ENCODE measurements around the gene MACROD2.

Gene MACROD2

DNA sequence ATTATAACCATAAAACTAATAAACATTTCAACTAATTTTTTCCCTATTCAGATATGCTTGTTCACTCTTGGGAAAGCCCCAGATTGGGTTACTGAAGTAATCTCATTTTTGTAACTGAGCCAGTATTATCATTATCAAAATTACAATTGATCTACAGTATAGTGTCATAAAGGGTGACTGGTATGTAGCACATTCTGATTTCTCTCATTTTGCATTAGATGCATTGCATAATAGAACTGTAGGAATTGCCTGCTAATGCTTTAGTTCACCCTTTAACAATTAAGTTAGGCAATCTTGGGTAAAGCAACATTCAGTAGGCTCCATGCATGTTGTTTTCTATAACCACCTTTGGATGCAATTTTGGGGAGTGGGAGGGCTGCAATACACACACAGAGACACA lies 492.9 kb downstream of the MACROD2 start:
- DNase-seq: no peak

DNA sequence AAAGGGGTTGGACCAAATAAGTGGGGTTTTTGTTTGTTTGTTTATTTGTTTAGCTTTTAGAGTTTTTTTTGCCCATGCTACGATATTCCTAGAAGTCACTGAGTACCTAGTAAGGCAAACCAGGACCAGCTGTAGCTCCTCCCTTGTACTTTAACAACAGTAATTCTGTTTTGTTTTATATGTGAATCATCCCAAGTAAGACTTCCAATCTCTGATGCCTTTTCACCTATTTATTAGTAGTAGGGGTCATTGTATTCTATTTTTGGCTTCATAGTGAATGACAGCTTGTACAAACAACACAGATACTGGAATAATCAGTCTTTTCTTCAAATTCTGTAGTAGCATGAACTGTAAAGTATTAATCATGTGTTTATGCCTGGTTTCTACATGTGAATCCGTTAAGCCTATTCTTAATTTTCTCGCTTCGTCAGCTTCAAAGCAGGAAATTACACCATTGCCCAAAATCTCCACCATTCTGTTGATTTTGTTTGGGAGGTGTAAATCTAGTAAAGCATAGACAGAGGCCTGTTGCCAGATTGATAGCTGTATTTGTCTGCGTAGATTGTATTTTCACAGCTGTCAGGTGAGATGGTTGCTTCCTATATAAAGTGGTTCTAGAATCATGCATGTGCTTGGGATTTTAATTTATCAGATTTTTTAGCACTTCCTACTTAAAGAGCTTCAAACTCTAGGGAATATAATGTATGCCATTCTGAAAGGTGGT lies 493.6 kb downstream of the MACROD2 start:
- no peak for DNase-seq

DNA sequence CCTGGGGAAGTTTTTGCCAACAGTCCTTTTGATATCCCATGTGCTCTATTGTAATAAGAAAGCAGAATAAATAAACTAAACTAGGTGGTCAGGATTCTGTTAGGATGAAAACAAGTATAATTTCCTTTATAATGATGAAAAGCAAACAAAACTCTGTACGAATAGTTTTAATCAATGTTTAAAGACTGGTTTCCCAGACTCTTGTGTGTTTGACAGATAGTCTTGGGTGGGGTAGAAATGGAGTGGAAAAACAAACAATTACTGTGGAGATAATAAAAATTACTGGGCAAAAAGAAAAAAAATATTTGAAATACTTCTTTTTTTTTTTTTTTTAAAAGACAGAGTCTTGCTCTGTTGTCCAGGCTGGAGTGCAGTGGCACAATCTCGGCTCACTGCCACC lies 494.2 kb downstream of the MACROD2 start:
- DNase-seq: no peak

DNA sequence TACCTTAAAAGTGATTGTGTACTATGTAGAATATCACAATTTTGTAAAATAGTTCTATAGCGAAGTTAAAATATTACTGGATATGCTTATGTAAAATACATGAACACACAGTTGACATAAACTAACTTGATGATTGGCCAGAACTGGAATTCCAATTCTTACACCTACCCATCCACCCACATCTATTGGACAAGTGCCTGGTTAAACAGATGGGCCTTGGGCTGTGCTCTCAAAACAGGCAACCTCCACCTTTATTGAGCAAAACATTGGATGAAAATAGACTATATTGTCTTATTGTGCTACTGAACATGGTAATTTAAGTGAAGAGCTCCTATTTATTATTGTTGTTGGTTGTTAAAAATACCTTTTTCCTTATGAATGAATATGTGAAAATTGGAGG lies 496.1 kb downstream of the MACROD2 start:
- no peak for DNase-seq

DNA sequence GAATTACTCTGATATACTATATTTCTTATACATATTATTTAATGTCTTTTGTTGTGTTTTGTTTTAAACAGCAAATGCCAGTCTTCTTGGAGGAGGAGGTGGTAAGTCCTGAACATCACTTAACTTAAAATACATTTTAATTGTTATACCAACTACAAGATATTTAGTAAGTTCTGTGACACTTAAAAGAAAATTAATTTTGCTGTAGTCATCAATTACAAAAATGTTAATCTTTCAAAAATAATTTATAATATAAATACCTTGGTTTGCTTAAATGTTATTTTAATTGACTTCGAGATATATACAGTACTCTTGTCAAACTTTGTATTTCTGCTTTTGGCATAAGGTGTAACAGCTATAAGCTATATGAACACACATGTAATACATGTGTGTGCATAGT lies 498.1 kb downstream of the MACROD2 start:
- no peak for DNase-seq

DNA sequence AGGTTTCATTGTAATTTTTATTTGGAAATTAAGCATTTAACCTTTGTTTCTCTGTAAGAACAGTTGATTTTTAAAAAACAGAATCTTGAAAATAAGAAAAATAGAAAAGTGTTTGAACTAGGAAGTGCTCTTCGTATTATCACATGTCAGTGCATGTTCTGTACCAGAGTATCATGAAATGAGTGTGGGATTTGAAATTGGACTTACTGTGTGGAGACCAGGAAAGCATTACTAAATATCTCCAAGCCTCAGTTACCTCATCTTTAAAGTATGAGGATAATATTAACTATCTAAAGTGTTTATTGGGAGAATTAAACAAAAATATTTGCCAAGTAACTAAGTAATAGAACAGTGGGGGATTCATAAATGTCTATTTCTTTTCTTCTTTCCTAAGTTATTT lies 499.0 kb downstream of the MACROD2 start:
- DNase-seq: no peak

DNA sequence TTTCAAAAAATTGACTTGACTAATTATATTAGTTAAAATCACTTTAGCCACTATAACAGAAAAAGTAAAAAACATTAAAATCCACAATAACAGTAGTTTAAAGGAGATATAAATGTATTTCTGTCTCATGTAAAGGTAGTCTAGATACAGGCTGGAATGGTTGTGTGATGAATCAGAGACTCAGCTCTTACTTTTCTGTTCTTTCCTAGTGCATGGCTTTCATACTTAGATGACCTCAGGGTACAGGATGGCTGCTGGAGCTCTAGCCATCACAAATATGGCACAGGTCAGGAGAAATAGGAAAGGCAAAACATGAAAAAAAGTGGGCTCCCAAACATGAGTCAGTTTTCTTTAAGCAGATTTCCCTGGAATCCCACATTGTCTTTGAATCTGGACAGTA lies 499.8 kb downstream of the MACROD2 start:
- DNase-seq: no peak

DNA sequence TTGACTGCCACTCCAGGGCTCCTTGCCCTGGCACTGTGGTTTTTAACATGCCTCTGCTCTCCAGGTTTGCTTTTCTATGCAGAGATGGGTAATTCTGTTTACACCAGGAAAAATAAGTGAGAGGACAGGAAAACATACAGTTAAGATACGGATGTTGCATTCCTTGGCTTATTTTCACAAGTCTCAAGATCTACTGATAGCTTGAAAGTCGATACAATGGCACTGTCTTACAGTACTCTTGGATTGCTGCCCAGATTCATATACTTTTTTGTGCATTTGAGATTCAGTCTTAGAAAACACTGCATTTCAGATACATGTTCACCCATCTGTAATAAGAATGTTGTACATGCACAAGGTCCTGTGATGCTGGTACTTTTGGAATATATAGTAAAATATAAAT lies 501.7 kb downstream of the MACROD2 start:
- DNase-seq: no peak

DNA sequence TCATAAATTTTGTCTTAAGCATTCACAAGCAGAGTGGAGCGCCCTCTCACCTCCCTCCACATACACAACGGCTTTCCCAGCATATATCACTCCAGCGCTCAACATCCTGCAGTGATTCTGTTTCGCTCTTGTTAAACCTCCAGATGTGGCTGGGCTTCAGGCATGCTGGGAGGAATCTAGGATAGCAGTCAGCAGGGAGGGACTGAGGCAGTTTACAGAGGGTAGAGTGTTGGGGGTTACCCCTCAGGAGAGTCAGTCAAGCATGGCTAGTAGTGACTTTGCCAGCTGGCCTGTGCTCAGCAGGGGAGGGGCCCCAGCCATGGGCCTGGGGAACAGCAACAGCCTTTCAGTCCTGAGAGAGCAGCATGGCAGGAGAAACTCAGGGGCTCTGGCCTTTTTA lies 503.5 kb downstream of the MACROD2 start:
- no peak for DNase-seq

DNA sequence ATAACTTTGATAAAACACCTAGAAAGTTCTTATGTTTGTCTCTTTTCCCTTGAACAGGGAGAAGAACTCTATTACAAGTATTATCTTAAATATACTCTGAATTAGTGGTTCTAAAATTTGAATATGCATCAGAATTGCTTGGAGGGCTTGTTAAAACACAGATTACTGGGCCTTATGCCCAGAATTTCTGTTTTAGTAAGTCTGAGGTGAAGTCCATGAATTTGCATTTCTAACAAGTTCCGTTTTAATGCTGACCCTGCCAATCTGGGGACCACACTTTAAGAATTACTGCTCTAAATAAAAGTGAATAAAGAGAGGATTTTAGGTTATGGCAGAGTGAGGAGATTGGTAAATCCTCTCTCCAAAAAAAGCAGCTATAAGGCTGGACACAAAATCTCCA lies 510.2 kb downstream of the MACROD2 start:
- DNase-seq: no peak

DNA sequence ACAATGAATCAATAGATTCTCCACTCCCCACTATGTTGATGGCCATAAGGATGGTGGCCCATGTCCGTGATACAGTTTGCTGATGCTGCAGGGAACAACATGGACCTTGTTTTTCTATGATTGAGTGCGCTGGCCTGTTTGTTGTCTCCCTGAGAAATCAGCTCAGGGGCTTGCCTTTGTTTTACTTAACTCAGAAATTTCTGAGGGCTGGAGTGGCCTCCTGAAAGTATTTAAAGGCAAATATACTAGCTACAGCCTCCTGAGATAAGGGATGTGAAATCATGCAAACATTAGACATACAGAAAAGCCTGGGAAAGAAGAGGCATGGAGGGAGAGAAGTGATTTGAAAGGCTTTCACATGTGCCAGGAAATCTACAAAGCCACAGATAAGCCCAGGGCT lies 512.4 kb downstream of the MACROD2 start:
- no peak for DNase-seq

DNA sequence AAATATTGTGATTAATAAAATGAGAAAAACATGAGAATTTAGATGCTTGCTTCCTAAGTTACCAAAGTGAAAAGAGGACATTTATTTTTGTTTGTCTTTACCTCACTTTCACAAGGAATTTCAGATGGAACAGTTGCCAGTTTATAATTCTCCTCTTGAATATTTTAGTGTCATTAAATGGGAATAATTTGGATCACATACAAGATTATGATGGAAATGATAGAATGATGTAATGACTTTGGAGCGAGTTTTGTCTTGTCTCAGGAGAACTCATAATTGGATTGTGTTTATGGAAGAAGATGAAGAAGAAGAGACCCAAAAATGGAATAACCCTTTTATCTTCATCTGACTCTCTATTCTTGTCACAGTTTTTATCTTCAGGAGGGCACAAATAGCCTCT lies 515.0 kb downstream of the MACROD2 start:
- no peak for DNase-seq

DNA sequence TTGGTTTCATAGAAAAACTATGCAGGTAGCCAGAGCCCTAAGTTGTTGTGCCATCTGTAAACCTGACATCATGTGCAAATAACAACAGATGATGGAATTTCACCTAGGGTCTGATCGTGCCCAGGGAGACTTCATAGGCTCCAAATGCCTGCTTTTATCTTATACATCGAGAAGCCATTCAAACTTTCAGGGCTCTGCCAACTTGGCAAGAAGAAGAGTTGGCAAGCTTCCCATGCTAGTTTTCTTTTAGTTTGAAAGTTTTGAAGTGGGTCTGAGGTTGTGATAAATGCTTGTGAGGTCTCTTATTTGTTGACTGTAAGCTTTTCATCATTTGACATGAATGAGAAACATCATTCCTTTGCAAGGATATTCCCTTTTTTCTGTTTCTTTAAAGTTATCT lies 517.5 kb downstream of the MACROD2 start:
- no peak for DNase-seq

DNA sequence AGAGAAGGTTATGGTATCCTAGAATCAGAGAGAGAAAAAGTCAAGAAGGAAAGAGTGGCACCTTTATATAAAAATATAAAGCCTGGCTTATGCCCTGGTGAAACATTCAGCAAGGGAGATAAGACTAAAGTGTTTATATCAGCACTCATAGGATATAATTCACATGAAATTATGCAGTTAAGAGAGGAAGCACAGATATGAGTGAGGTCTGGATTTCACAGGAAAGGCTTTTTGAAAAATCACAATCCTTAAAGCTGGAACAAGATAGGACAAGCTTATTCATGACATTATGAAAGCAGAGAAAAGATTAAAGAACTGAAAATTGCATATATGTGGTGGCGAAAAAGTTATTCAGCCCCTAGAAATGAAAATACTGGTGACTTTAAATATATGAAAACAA lies 523.3 kb downstream of the MACROD2 start:
- no peak for DNase-seq

DNA sequence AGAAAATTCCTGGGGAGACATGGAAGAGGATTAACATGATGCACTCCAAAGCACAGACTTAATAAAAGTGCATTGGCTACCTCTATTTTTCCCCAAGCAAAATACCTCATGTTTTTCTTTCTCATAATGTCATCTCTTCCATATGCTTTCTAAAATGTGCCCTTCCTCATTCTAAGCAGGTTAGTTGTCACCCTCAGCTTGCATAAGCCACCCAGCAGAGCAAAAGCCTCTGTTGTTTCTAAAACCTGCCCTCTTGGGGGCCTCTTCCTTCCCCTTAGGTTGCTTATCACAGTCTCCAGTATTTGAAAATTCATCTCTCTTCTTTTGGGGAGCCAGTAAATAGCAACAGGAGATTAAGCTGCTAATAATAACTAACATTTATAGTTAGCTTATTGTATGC lies 525.7 kb downstream of the MACROD2 start:
- DNase-seq: no peak

DNA sequence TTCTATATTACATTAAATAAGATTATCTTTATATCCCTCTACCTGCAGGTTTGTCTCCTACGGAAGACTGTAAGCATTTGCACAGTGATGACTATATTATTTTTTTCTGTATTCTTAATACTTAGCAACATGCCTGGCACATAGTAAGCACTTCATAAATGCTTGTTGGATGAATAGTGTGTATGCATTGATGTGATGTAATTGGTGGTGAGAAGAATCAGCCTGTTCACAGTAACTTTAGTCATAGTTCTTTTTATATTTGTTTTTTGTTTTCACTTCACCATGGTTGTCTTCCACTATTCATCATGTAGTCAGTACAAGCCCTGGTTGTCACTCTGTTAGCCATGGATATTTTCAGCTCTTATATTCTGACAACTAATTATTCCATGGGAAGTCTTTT lies 526.1 kb downstream of the MACROD2 start:
- DNase-seq: no peak

DNA sequence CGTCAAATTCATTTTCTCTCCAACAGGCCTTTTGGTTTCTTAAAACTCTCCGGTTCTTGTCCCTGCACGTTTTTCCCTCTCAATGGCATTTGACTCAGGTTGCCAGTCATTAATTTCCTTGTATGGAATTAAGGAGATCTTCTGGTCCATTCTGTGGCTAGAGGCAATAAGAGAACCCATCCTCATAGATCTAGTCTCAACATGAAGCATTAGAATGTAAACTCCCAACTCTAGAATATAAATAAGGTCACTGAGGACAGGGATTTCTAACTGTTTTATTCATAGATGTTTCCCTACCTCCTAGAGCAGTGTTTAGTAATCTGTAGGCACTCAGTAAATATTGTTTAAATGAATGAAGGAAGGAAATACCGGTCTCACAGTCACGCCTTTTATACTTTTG lies 527.3 kb downstream of the MACROD2 start:
- no peak for DNase-seq

DNA sequence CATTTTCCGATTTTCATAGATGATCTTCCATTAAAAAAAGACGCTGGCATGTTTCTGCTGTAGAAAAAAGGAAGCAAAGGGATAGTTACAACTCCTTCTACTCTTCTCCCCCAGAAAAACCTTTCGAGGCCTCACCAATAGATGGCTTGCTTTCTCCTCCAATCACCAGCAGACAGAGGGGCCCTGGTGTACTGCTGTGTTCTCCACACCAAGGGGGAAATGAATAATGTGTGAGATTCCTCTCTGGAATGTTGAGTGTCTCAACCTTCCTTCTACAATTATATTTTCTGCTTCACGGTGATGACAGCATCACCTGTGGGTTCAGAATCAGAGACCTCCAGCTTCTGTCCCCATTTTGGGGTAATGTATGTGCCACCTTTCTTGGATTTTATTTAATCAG lies 527.8 kb downstream of the MACROD2 start:
- DNase-seq: no peak

DNA sequence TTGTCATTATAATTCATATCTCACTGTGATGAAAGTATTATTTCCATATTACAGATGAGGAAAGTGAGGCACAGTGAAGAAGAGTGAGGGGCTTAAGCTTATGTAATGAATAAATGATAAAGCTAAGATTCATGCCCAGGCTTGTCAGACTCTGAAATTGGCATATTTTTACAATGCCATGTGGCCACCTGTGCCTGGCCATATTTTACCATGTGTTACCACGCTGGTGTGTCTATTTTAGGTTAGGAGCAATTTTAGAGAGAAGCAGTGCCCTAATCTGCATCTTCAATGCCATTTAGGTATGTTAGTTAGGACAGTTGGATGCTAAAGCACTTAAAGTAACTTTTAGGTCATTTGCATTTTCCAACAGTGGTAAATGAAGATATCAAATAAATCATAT lies 530.1 kb downstream of the MACROD2 start:
- no peak for DNase-seq

DNA sequence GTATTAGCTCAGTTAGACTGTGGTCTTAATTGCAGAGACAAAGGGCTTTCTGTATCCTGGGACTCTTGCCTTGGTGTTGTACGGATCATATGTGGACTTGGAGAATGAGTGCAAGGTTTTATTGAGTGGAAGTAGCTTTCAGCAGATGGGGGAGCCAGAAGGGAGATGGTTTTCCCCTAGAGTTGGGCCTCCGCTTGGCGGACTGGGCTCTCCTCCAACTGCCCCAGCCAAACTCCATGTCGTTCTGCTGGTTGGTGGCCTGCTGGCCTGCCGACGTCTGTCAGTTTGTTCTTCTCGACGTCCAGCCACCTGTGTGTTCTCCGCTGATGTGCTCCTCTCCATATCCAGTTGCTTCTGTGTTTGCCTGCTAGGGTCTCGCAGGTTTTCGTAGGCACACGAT lies 531.6 kb downstream of the MACROD2 start:
- DNase-seq: no peak

DNA sequence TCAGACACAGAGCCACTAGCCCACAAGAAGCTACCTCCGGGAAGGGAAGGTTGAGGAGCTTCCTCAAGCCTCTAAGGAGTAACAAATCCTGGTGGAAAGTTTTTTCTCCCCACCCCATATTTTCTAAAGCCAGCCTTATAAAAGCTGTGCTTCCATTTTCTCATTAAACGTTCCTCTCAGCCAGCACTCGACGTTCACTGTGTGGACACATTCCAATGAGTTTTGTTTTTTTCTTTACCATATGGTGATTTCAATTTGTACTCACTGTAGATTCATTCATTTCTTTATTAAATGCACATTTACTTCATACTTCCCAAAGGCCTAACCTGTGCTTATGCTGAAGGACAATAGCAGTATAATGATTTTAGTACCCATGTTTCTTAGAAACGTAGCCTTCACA lies 536.5 kb downstream of the MACROD2 start:
- DNase-seq: peak in 1 of 2 donors; percentile 3

DNA sequence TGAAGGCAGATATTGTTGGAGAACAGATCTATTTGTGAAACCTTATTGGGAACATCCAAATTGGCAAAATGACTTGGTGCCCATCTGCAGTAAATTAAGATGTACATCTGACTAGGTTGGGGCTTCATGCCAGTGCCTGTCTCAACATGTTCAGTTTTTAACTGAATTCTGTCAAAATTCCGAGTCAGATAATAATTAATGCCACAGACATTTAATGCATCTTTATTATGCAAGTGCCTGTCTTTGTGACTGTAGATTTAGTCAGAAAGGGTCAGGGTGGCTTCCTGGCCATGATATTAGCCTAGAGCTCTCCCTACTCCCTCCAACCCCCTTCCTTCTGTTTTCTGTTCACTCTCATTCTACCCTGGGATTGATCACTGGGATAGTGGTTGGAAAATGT lies 541.4 kb downstream of the MACROD2 start:
- DNase-seq: no peak

DNA sequence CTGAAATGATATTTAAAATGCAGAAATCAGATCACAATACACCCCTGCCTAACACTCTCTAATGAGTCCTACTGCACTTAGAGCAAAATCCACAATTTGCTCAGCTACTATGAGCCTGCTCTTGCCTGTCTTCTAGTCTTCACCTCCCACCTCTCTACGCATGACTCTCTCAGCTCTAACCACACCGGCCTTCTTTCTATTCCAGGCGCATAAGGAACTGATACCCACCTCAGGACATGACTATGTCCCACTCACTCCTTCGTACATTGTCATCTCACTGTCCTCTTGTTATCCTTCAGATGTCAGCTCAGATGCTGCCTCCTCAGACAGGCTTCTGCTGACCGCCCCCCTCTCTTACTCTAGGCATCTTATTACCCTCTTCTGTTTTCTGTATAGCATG lies 543.1 kb downstream of the MACROD2 start:
- DNase-seq: no peak

DNA sequence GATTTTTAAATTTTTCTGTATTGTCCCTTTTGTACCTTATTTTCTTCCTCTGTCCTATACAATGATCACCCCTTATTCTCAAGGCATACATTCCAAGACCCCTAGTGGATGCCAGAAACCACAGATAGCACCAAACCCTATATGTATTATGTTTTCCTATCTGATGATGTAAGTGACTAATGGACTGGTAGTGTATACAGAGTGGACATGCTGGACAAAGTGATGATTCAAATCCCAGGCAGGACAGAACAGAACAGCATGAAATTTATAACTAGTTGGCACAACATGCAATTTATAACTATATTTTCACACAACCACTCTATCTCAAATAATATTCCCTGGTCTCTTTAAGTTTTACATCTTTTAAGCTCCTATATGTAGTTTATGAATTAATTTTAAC lies 547.7 kb downstream of the MACROD2 start:
- DNase-seq: no peak

DNA sequence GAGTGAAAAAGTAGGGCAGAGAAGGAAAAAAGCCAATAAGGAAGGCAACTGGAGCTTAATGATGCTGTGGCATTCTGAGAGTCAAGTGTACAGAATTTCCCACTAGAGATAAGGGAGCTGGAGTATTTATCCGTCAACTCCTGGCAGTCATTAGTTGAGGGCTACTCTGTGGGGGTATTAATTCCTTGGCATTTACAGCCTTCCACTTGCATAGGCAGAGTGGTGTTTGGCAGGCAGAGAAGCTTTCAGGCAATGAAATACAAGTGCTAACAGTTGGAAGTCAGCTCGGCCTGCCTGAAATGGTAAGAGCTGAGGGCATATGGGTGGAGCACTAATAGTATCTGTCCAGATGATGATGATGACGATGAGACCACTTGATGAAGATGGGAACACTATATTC lies 549.4 kb downstream of the MACROD2 start:
- DNase-seq: no peak

DNA sequence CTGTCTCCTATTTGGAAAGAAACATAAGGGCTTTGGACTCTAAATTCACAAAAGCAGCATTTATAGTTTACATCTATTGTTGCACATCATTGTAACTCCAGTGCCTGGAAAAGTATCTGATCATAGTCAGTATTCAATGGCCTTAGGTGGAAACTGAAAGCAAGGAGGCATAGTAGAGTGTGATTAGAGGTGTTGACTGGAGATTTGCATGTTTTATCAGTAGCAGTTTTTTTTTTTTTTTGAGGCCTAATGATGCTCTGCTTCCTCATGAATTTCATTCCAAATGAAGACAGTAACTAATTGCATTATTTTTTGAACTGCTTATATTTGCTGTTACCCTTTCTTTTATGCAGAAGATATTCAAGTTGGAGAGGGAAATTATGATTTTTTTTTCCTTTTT lies 555.3 kb downstream of the MACROD2 start:
- DNase-seq: no peak

Data from hippocampal formation (tissue), 2 donors.